ENCODE results near the gene STIM1.

Gene STIM1

GRCh38 chr11:3856856-3857553, 1.5 kb downstream of the STIM1 start:
- no peak for DNase-seq

- DNase-seq: no peak
Observed at GRCh38 chr11:3857628-3858027, 2.2 kb downstream of the STIM1 start.

GRCh38 chr11:3859373-3859881, 4.0 kb downstream of the STIM1 start:
- DNase-seq: no peak

GRCh38 chr11:3860375-3860774, 4.9 kb downstream of the STIM1 start:
- peak; percentile 41 to 57 for DNase-seq

GRCh38 chr11:3860898-3861393, 5.5 kb downstream of the STIM1 start:
- DNase-seq: peak in 1 of 2 donors; percentile 47

GRCh38 chr11:3861683-3862082, 6.2 kb downstream of the STIM1 start:
- DNase-seq: no peak

GRCh38 chr11:3865388-3866193, 10.1 kb downstream of the STIM1 start:
- DNase-seq: no peak

GRCh38 chr11:3866206-3866605, 10.7 kb downstream of the STIM1 start:
- DNase-seq: no peak

GRCh38 chr11:3866836-3867208, 11.4 kb downstream of the STIM1 start:
- no peak for DNase-seq

GRCh38 chr11:3867209-3868091, 12.0 kb downstream of the STIM1 start:
- DNase-seq: no peak

GRCh38 chr11:3873712-3874349, 18.4 kb downstream of the STIM1 start:
- DNase-seq: no peak

- no peak for DNase-seq
Observed at GRCh38 chr11:3876613-3877012, 21.1 kb downstream of the STIM1 start.

- no peak for DNase-seq
Observed at GRCh38 chr11:3877364-3878257, 22.1 kb downstream of the STIM1 start.

GRCh38 chr11:3878258-3878584, 22.8 kb downstream of the STIM1 start:
- no peak for DNase-seq

- DNase-seq: no peak
Observed at GRCh38 chr11:3879216-3879966, 23.9 kb downstream of the STIM1 start.

- no peak for DNase-seq
Observed at GRCh38 chr11:3879967-3880542, 24.6 kb downstream of the STIM1 start.

- no peak for DNase-seq
Observed at GRCh38 chr11:3880724-3881123, 25.3 kb downstream of the STIM1 start.

GRCh38 chr11:3882655-3883054, 27.2 kb downstream of the STIM1 start:
- no peak for DNase-seq

- no peak for DNase-seq
Observed at GRCh38 chr11:3885855-3886254, 30.4 kb downstream of the STIM1 start.

GRCh38 chr11:3886985-3887384, 31.5 kb downstream of the STIM1 start:
- DNase-seq: no peak
